Epithelial cell of proximal tubule (primary cell): Measurements from ENCODE around the gene MATN3. TPM values are rescaled to one million over a fixed set of nuclear protein-coding genes. Genes with fewer than 3 reads are reported as not detected.

Experiments
- DNase-seq: peaks from one replicate; pipeline ENCODE4 v3.0.0-alpha.2; 2011; ENCODE audit warnings: low read depth
- H3K4me3 ChIP-seq: 2 replicates; pipeline ENCODE4 v1.5.1; 2011; ENCODE audit warnings: low read depth, mild to moderate bottlenecking, low read length
- total RNA-seq: library from RNA; depleted of rRNA; stranded (reverse); fragments of >200 nt; gene quantifications from 2 replicates; pipeline ENCODE4 v1.2.3, GENCODE V29; 2015
- TF ChIP-seq, protein P1 (sequence below): conservative IDR thresholded peaks from 2 replicates; pipeline ENCODE4 v1.5.1; 2012; ENCODE audit warnings: low read depth, mild to moderate bottlenecking, low read length

MATN3 gene
- total RNA-seq, 1 donor from 2014 or later: 9.8 TPM

DNA sequence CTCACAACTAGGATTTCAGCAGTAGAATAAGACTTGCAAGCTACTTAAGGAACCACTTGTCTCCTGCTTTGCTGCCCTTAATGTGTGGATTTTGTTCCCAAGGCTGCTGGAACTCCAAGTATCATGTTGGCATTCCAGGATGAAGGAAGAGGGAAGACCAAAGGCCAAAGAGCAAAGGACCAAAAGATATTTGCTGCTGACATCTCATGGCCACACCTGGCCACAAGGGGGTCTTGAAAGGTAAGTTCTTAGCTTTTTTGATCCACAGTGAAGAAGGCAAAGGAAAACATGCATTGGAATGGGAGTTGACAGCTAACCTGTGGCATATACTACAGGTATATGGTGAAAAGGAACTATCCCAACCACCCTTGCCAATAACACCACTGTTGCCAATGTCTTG, 3.9 kb upstream of the MATN3 start:
- TF ChIP-seq, protein P1, sequence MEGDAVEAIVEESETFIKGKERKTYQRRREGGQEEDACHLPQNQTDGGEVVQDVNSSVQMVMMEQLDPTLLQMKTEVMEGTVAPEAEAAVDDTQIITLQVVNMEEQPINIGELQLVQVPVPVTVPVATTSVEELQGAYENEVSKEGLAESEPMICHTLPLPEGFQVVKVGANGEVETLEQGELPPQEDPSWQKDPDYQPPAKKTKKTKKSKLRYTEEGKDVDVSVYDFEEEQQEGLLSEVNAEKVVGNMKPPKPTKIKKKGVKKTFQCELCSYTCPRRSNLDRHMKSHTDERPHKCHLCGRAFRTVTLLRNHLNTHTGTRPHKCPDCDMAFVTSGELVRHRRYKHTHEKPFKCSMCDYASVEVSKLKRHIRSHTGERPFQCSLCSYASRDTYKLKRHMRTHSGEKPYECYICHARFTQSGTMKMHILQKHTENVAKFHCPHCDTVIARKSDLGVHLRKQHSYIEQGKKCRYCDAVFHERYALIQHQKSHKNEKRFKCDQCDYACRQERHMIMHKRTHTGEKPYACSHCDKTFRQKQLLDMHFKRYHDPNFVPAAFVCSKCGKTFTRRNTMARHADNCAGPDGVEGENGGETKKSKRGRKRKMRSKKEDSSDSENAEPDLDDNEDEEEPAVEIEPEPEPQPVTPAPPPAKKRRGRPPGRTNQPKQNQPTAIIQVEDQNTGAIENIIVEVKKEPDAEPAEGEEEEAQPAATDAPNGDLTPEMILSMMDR: peak; percentile 27
- no peak for DNase-seq
- no peak overlapping the region for H3K4me3 ChIP-seq

DNA sequence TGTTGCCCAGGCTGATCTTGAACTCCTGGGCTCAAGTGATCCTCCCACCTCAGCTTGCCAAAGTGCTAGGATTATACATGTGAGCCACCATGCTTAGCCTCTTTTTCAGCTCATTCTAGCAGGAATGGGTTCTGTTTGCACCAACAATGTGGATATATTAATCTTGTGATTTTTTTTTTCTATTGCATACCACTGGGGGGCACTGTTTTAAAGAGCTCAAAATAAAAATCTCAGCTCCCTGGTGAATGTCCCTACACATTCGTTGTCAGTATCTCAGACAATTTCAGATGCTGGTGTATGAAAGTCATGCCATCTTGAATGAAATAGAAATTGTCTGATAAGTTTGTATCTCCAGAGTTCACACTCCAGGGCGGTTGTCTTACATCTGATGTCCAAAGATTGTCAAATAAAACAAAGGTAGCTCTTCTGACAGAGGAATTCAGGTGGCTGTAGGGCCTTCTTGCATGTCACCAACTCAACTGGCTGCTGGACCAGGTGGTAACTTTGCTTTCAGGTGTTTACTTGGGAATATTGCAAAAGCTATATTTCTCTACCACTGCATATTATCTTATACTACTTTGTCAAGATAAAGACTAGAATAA, 3.1 kb upstream of the MATN3 start:
- DNase-seq: no peak
- no peak overlapping the region for H3K4me3 ChIP-seq
- TF ChIP-seq, protein P1: peak; percentile 69

DNA sequence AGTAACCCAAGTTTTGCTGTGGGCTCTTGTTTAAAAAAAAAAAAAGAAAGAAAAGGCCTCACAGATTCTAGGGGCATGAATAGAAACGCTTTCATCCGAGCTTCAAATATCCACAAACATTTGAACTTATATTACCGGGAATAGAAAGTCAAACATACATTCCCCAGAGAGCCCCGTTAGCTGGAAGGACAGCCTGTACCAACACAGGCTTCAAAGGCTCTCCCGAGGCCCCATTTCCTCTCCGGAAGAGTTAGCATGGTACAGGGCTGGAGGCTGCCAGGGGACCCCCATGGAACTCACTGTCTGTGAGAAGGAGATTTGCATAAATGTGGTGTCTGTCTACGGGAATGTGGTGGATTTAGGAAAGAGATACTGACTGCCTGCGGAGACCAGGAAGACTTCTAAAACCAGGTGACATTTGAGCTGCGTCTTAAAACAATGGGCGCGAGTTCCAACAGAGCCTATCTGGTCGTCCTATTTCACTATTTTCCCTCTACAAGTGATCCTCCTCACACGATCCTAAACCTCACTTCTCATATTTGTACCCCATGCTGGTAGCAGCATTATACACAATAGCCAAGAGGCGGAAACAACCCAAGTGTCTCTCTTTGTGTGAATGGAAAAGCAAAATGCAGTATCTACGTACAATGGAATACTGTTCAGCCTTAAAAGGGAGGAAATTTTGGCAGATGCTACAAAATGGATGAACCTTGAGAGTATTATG, 820 bp upstream of the MATN3 start:
- H3K4me3 ChIP-seq: peak overlapping the region; percentile 53
- DNase-seq: no peak
- TF ChIP-seq, protein P1: no peak

DNA sequence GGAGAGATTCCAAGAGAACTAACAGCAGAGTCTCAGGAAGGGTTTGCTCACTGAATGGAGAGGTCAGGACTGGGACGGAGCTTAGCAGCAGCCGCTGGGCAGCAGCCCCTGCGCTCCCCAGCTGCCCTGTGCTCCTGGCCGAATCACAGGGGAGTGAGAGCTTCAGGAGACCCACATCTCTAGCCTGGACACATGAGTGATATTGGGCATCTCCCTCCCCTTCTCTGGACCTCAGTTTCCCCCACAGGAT, 511 bp downstream of the MATN3 start:
- peak overlapping the region; percentile 53 for H3K4me3 ChIP-seq
- no peak for DNase-seq
- TF ChIP-seq, protein P1: no peak

DNA sequence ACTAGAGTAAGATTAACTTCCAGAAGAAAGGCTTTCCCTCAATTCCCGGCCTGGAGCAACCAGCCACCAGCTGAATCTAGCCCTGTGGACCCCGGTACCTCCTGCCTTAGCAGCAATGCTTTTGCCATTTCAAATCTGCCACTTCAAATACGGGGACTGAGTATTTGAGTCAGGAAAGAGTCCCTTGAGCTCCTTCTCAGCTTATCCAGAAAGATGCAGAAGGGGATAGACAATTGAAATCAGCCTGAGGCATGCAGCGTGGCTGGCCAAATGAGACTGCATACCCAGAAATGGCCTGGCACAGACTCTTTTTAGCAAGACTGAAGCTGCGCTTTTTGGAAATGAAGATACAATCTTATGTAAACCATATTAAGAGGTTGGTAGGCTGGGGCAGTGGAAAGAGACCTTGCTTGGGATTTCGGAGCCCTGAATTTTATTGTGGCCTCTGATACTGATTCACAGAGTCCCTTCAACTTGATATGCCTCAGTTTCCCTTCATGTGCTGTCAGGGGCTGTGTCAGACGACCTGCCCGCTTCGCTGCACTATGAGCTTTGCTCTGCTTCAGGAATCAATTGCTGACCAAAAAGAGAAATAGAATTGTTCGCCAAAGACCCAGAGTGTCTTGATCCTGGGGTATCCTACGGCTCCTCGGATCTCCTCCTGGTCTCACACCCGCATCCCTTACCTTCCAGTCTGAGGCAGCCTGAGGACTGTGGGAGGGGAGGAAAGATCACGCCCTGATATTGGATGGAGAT, 1.0 kb downstream of the MATN3 start:
- TF ChIP-seq, protein P1: no peak
- H3K4me3 ChIP-seq: peak overlapping the region; percentile 53
- no peak for DNase-seq

DNA sequence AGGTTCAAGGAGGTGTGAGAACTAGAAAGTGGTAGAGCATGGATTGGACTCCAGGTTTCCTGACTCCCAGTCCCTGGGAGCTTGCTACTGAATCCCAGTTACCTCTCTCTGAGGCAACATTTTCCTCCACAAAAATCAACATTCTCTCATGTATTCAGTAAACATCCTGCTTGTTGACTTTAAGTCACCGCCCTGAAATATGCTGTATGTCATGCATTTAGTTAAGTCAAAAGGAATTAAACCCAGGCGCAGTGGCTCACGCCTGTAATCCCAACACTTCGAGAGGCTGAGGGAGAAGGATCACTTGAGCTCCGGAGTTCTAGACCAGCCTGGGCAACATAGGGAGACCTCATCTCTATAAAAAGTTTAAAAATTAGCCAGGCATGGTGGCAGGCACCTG, 3.8 kb downstream of the MATN3 start:
- DNase-seq: no peak
- H3K4me3 ChIP-seq: no peak overlapping the region
- TF ChIP-seq, protein P1: no peak
